ENCODE results near the gene PPFIA4. TPM values are rescaled to one million over a fixed set of nuclear protein-coding genes. Genes with fewer than 3 reads are reported as not detected.
A peak's percentile ranks its signal among the peaks of the same experiment; 100 is the strongest.

The PPFIA4 gene
- total RNA-seq, 1 experiment from 2014 or later = 10.8 TPM

DNA sequence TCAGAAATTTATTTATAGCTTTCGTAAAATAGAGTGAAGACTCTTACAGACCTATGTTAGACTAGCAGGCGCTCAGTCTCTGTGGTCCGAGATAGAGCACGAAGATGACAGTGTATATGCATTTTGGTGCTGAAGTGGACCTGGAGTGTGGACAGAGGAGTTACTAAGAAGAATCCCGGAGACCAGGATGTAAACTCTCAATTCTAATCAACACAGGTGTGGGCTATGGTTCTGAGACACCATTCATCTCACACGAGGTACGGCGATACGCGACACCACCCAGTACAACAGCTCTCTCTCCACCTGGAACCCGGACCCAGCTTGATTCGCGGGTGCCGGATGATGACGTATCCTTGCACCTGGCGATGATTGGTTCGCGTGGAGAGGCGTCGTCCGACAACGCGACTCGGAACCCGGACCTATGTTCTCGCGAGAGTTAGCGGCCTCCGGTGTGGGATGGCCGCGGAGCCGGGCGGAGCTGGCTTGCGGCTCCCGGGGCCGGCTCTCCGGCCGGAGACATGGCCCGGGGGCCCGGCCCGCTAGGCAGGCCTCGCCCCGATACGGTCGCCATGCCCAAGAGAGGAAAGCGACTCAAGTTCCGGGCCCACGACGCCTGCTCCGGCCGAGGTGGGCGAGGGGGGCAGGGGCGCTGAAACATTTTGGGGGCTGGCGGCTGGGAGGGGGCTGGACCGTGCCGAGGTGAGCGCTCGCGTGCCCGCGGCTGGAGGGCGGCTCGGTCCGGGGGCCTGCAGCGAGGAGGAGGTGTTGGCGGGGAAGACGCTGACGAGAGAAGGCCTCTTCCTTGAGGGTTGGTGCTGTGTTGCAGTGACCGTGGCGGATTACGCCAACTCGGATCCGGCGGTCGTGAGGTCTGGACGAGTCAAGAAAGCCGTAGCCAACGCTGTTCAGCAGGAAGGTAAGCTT lies 19.1 kb upstream of the PPFIA4 start, which contains the start of gene TMEM183A:
TSS of gene TMEM183A (plus strand) at position 427 of the 924 bp plus-strand sequence. CDS start at position 519, 92 bp downstream.
- RAD21 ChIA-PET (ENCODE audit: low non-redundant PET in 1 of 2, low total read pairs in 2 of 2, uncharacterized antibody in 2 of 2, unreplicated experiment in 2 of 2) = interaction anchor here in 1 of 2 experiments (0.7 kb wide), 1 partner anchor 98 kb away, joined by 7 read pairs; no protein-coding TSS in a partner anchor
- ATAC-seq = peak; percentile 90
- POLR2A ChIA-PET = interaction anchor here (0.9 to 1.5 kb wide), 7 partner anchors 9 to 264 kb away, joined by 3 to 7 read pairs (median 5); partner anchors contain the start of gene PPFIA4
- H3K9me2 ChIP-seq (ENCODE audit: insufficient read depth) = no peaks in the 10 kb centered on the region
- H3K4me3 ChIP-seq (replicated peaks in 1 of 2; ENCODE audit: low read depth in 1 of 2, low read length in 2 of 2) = peak within 1 kb of the TSS; percentile 87 to 97
- peaks cover 11 to 18% of the 10 kb centered on the region in 2 experiments for H3K4me1 ChIP-seq (ENCODE audit: control insufficient read depth in 1 of 2, insufficient read depth in 2 of 2, low read length in 2 of 2)
- H3K36me3 ChIP-seq (ENCODE audit: control insufficient read depth in 1 of 2, insufficient read depth in 2 of 2, low read length in 2 of 2) = peaks cover 11 to 25% of the 10 kb centered on the region in 2 experiments
- peak within 1 kb of the TSS; percentile 86 for H3K9ac ChIP-seq (ENCODE audit: low read length)
- DNase-seq (ENCODE audit: low read depth, low spot score) = peak; percentile 95
- intact Hi-C loops (cut with micrococcal nuclease) = no loop called here
- BruUV-seq (replicated peaks) = no TSS peak
- H3K27ac ChIP-seq (ENCODE audit: low read depth, low read length) = peak within 1 kb of the TSS; percentile 82
- no peaks in the 10 kb centered on the region for H3K27me3 ChIP-seq (ENCODE audit: insufficient read depth, low read length)
- peaks cover 48% of the 10 kb centered on the region for H3K79me2 ChIP-seq (ENCODE audit: insufficient read depth, low read length)
- CTCF ChIA-PET = interaction anchor here (0.9 to 1.7 kb wide), 2 partner anchors 260 to 262 kb away, joined by 3 to 7 read pairs; no protein-coding TSS in a partner anchor
- H3K4me2 ChIP-seq (ENCODE audit: low read length) = peak within 1 kb of the TSS; percentile 81
- no peaks in the 10 kb centered on the region for H4K20me1 ChIP-seq (ENCODE audit: insufficient read depth)
- H3K9me3 ChIP-seq (ENCODE audit: control insufficient read depth in 1 of 2, insufficient read depth in 1 of 2, low read depth in 1 of 2, low read length in 2 of 2) = no peaks in the 10 kb centered on the region
- no peak within 1 kb of the TSS for H2AFZ ChIP-seq (ENCODE audit: low read depth, low read length, poor library complexity, severe bottlenecking)
- TF ChIP-seq ZNF274 (IDR thresholded peaks at IDR 0.05; ENCODE audit: low read depth, low read length) (no peak), EZH2phosphoT487 (IDR thresholded peaks at IDR 0.05; ENCODE audit: borderline replicate concordance) (no peak), RAD21 (IDR thresholded peaks at IDR 0.05; ENCODE audit: low read depth) (no peak), CTCF (IDR thresholded peaks at IDR 0.05 in 2 of 3, conservative IDR thresholded peaks at IDR 0.05 in 1 of 3; ENCODE audit: borderline replicate concordance in 1 of 3, insufficient read depth in 1 of 3, low read depth in 2 of 3, low read length in 2 of 3) (no peak), JUND (IDR thresholded peaks at IDR 0.05) (no peak), TCF7L2 (IDR thresholded peaks at IDR 0.05; ENCODE audit: borderline replicate concordance, extremely low read depth, insufficient read depth, insufficient read length) (no peak), YY1 (IDR thresholded peaks at IDR 0.05; ENCODE audit: extremely low read depth, insufficient replicate concordance, low read depth, low read length) (peak; percentile 78), EGR1 (IDR thresholded peaks at IDR 0.05; ENCODE audit: low read depth) (no peak), CEBPB (IDR thresholded peaks at IDR 0.05; ENCODE audit: low read depth) (no peak), CBX3 (IDR thresholded peaks at IDR 0.05; ENCODE audit: low read depth) (no peak), SIN3A (IDR thresholded peaks at IDR 0.05; ENCODE audit: low read depth) (peak; percentile 98), EZH2 (IDR thresholded peaks at IDR 0.05) (no peak), SRF (IDR thresholded peaks at IDR 0.05; ENCODE audit: low read depth) (peak; percentile 75; the same call in 1 of the 2 replicates), FOSL1 (IDR thresholded peaks at IDR 0.05; ENCODE audit: low read depth) (no peak), SP1 (IDR thresholded peaks at IDR 0.05; ENCODE audit: low read depth) (peak; percentile 97), POLR2A (IDR thresholded peaks at IDR 0.05; ENCODE audit: borderline replicate concordance, extremely low read depth, insufficient read depth, insufficient read length) (peak; percentile 91)
- TF ChIP-seq, protein P1, sequence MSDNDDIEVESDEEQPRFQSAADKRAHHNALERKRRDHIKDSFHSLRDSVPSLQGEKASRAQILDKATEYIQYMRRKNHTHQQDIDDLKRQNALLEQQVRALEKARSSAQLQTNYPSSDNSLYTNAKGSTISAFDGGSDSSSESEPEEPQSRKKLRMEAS (IDR thresholded peaks at IDR 0.05) = peak; percentile 89
- TF ChIP-seq, protein P2, sequence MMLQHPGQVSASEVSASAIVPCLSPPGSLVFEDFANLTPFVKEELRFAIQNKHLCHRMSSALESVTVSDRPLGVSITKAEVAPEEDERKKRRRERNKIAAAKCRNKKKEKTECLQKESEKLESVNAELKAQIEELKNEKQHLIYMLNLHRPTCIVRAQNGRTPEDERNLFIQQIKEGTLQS (IDR thresholded peaks at IDR 0.05) = no peak
- TF ChIP-seq, protein P3, sequence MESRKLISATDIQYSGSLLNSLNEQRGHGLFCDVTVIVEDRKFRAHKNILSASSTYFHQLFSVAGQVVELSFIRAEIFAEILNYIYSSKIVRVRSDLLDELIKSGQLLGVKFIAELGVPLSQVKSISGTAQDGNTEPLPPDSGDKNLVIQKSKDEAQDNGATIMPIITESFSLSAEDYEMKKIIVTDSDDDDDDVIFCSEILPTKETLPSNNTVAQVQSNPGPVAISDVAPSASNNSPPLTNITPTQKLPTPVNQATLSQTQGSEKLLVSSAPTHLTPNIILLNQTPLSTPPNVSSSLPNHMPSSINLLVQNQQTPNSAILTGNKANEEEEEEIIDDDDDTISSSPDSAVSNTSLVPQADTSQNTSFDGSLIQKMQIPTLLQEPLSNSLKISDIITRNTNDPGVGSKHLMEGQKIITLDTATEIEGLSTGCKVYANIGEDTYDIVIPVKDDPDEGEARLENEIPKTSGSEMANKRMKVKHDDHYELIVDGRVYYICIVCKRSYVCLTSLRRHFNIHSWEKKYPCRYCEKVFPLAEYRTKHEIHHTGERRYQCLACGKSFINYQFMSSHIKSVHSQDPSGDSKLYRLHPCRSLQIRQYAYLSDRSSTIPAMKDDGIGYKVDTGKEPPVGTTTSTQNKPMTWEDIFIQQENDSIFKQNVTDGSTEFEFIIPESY (IDR thresholded peaks at IDR 0.05; ENCODE audit: extremely low read depth, insufficient replicate concordance, low read length) = peak; percentile 95

Data from HCT116 (cell line).